Fibroblast of lung (primary cell): ENCODE measurements around the gene LLPH.

Experiments
- EZH2 ChIP-seq: IDR thresholded peaks from 2 replicates; pipeline ENCODE4 v1.5.1; 2012; ENCODE audit warnings: low read length, control low read depth, mild to moderate bottlenecking; ENCODE audit errors: missing control alignments
- TF ChIP-seq, protein P1 (sequence below), 2 donors: IDR thresholded peaks in 1 of 2; conservative IDR thresholded peaks in 1 of 2; 1 replicate in 1 of 2; 2 replicates in 1 of 2; pipeline ENCODE4 v1.5.1; 2011 to 2012; ENCODE audit warnings: low read length in 2 of 2, control low read depth in 1 of 2, inconsistent platforms in 1 of 2, low read depth in 1 of 2, mild to moderate bottlenecking in 1 of 2

DNA sequence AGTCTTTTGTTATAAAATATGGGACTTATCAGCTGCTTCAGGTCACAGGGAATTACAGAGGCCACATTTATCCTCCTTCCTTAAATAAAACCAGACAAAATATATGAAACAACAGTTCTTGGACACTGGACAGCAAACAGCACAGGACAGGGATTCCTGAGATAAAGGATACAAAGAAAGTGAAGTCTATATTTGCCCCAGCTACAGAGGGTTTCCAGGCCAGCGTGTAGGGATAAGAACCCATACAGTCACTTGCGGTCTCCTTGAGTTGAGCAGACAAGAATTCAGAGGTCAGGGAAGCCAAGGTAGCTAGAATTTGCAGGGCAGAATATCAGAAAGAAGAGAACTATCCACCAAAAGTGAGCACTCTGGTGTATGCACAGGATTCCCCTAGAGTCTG is 8.8 kb upstream of the LLPH start:
- TF ChIP-seq, protein P1, sequence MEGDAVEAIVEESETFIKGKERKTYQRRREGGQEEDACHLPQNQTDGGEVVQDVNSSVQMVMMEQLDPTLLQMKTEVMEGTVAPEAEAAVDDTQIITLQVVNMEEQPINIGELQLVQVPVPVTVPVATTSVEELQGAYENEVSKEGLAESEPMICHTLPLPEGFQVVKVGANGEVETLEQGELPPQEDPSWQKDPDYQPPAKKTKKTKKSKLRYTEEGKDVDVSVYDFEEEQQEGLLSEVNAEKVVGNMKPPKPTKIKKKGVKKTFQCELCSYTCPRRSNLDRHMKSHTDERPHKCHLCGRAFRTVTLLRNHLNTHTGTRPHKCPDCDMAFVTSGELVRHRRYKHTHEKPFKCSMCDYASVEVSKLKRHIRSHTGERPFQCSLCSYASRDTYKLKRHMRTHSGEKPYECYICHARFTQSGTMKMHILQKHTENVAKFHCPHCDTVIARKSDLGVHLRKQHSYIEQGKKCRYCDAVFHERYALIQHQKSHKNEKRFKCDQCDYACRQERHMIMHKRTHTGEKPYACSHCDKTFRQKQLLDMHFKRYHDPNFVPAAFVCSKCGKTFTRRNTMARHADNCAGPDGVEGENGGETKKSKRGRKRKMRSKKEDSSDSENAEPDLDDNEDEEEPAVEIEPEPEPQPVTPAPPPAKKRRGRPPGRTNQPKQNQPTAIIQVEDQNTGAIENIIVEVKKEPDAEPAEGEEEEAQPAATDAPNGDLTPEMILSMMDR (conservative IDR thresholded peaks at IDR 0.05 in 1 of 2, IDR thresholded peaks at IDR 0.05 in 1 of 2; ENCODE audit: low read depth in 1 of 2, low read length in 2 of 2) = no peak
- no peak for TF ChIP-seq EZH2
